DLD1 (cell line): ENCODE results near the gene ZNF778.

Experiments
- in situ Hi-C: cut with HindIII; loops from 2 replicates; pipeline ENCODE4 v1.10.0; 2017; ENCODE audit warnings: low sequenced_read_pairs

ZNF778 gene

DNA sequence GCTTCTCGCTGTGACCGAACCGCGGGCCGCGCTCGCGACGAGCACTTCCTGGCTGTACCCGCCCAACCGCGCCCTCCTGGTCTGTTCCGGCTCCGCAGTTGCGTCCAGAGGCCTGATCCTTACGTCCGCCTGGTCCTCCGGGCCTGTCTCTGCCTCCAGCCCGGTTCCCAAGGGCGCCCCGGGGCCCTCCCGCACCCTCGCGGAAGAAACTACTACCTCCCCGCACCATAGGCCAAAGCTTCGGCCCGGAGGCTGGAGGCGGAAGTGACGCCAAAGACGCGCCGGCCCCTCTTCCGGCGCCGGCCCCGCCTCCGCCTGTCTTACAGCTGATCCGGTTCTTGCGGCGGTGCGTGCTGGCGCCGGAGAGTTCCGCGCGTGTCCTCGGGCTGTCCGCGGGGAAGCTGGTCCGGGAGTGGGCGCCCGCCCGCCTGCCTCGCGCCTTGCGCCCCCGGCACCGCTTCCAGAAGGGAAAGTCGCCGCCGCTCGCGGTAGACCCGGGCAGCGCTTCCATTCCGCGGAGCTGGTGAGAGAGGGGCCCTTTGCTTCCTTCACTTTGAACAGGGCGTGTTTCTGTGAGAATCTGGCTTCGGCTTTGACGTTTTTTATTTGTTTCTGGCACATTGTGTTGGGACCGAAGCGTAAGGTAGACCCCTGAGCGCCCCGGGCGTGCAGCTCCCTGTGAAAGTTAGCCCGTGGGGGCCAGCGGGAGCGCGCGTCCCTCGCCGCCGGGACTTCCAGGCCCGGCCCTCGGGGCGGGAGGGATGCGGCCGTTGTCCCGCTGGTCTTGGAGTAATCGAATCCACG lies at the start of gene ZNF778:
ZNF778 (plus strand) TSS at position 316 of the 804 bp plus-strand sequence. CDS start 3,425 bp downstream, outside the sequence.
- in situ Hi-C loops: no loop called here

DNA sequence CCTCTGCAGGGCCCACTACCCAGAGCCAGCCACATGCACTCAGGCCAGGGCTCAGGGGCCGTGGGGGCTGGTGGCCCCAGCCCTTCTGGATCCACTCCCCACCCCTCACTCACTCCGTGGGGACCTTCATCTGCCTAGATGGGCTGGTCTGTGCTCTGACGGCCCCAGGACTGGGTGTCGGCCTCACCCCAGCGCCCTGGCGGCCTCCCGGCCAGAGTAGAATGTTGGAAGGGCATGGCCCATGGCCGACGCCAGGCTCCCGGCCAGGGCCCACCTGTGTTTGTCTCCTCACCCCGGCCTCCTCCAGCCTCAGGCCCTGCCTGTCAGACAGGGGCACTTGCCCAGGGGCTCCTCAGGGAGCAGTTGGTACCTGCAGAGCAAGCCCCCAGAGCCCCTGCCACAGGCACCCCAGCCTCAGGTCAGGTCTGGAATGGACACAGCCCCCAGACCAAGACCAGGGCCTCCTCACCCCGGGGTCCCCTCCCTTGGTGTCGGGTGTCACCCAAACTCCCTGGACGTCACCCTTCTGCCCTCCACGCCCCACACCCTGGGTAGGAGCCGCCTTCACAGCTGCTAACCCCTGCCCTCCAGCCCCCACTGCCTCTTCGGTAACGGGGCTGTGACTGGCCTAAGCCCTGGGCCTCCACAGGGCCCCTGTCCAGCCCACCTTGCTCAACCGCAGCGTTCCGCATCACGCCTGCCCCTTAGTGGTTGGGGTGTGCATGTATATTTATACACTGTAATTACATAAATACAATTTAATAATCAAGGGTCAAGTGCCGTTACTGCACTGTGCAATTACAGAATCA lies 48.9 kb upstream of the ZNF778 start:
- in situ Hi-C loops: no loop called here

DNA sequence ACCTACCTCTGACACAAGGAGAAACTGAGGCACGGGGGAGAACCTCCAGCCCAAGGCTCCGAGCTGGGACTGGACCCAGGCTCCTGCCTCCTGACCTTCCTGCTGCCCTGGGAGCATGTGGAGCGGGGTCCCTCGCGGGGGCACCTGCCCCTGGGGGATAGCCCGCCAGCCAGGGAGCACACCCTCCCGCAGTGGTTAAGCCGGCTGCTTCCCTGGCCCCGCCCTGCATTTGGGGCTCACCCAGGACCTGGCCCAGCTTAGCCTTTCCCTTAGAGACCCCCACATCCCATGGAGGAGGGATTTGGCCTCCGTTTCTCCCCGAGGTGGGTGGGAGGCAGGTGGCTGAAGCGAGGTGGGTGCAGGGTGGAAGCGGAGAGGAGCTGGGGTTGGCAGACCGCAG lies 47.7 kb upstream of the ZNF778 start:
- in situ Hi-C loops: no loop called here

DNA sequence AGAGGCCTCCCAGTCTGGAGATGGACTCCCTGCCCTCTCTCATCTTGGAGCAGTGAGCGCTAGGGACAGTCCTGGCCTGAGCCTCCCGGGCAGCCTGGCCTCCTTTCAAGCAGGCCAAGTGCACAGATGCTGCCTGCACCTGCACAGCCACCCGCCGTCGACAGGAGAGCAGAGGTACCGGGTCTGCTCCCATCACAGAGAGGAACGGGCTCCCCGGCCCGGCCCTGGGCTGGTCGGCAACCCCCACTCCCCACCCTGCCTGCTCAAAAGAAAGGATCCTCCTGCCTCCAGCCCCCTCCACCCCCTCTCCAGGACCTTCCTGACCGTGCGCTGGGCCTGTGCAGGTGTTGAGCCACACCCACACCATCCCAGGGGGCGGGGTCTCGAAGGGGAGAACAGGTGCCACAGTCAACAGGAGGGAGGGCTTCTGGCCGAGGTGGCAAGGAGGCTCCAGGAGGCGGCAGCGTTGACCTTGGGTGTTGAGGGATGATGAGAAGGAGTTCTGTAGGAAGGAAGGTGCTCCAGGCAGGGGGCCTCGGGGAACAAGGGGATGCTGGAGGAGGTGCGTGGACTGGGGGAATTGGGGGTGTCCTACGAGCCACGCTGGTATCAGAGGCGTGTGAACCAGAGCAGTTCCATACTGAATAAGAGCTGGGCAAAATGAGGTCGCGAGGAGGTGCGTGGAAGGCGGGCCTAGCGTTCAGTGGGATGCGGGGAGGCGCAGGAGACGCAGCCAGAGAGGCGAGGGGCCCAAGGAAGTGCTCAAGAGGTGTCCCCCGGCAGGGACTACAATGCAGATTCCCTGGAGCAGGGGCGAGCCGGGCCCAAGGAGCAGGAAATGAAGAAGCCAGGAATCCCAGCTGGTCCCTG lies 46.9 kb upstream of the ZNF778 start:
- in situ Hi-C loops: no loop called here

DNA sequence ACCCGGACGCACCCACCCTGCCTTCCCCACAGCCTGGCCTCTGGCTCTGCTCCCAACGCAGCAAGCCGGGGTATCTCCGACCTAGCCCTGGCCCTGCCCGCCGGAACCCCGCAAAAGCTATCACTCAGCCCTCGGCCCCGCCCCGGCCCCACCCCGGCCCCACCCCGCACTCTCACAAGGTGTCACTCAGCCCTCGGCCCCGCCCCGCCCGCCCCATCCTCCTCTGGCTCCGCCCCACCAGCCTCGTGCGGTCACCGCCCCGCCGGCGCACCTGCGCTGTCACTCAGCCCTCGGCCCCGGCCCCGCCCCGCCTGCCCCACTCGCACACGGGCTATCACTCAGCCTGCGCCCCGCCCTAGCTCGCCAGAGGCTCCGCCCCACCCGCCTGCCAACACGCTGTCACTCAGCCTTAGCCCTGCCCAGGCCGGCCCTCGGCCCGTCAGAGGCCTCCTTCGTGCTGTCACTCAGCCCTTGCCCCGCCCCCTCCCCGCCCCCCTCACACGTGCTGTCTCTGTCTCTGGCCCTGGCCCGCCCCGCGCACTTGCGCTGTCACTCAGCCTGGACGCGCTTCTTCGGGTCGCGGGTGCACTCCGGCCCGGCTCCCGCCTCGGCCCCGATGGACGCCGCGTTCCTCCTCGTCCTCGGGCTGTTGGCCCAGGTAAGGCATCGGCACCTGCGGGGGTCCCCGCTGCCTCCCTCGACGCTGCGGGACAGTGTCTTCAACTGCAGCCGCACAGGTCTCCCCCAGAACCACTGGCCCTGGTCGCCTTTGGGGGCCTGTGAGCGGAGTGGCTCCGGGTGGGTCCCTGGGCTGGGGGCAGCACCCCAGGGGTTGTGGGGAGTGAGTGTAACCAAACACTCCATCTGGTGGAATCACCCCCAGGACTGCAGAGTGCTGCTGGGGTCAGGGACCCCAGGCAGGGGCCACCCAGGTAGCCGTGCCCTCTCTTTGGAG lies 46.0 kb upstream of the ZNF778 start, which contains the start of gene CDH15:
CDH15 (plus strand) TSS at position 533 of the 955 bp plus-strand sequence; CDS start at position 617, 84 bp downstream.
- in situ Hi-C loops: no loop called here

DNA sequence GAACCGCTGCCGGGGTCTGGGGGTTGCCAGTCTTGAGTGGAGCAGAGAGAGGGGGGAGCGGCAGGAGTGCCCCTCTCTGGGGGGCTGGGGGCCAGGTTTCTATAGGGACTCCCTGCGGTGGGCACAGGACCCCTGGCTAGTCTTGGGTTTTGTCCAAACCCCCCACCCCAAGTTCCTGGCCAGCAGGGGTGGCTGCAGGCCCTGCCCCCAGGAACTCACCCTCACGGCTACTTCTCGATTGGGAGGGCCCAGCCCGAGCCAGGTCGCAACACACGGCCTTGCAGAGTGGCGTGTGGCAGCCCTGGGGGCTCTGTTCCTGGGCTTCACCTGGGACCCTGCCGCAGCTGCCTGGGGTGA lies 45.4 kb upstream of the ZNF778 start:
- in situ Hi-C loops: no loop called here

DNA sequence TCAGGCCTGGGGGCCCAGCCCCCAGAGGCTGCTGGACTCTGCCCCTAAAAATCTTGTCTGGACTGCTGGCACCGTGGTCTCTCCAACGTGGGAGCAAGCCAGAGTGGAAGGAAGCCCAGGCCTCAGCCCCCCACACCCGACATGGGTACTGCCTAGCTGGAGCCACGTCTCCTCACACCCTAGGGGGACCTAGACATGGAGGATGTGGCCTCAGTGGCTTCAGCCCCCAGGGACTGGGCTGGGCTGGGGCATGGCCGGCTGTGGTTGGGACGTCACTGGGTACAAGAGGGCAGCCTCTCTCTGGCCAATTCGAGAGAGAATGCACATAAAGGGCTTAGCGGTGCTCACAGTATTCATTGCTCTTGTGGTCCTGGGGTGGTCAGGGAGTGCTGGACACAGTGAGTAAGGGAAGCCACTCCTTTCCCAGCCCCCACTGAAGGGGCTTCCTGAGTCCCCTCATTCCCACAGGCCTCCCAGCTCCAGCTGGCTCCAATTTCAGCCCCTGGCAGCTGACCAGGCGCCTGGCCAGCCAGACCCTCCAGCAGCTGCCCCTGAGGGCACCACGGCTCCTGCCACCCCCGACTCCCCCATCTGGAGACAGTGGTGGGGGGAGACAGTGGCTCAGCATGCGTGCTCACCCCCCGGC lies 44.9 kb upstream of the ZNF778 start:
- in situ Hi-C loops: no loop called here

DNA sequence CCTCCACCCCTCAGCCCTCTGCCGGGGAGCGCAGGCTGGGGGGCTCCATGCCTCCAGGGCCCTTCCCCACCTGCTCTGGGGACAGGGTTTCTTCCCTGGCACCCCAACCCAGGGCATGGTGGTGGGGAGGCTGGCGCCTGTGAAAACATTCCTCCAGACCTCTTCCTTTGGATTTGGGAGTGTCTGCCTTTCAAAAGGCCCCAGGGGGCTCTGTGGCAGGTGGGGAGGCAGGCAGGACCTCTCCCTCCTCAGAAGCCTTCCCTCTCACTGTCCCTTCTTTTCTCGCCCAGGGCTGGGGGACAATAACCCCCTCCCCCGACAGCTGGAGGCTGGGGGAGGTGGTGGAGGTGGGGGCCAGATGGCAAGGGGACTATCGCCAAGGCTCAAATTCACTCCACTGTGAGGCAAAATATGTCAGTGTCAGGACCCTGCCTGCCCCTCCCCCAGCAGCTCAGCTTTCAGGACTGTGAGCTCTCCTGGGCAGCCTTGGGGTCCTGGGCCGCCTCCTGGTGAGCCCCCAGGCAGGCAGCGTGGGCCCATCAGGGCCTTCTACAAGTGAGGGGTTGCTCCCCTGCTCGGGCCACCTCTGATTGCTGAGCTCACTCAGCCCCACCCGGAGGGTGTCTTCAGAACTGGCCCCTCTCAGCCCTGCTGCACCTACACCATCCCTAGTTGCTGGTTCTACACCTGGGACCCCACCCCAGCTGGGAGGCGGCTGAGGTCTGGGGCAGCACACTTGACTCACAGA lies 44.2 kb upstream of the ZNF778 start:
- in situ Hi-C loops: no loop called here

DNA sequence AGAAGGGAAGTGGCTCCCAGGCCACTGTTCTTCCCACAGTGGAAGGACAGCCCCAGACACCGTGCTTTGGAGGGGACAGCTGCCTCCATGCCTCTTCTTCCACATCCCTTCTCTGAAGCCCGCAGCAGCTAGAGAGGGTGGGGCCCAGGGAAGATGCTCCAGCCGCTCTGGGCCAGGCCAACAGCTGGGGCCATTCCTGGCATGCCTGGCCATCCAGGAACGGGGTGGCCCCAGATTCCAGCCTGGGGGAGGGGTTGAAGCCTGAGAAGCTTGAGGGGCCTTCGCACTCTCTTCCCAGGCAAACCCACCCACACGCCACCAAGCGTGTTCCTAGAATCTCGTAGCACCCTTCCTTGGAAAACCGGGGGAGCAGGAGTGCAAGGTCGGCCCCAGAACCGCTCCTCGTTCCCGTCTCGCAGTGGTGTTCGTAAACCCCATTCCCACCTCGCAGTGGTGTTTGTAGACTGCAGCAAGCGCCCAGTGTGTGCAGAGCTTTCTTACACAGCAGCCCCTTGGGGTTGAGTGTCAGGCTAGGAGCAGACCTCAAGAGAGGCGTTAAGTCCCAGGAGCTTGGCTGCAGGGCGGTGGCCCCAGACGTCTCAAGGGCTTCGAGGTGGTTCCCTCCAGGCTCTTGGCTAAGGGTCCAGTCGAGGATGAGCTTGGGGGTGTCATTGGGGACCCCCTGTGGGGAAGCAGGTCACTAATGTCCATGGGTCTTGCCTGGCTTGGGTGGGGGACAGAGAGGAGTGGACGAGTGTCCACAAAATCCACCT lies 43.3 kb upstream of the ZNF778 start:
- in situ Hi-C loops: no loop called here

DNA sequence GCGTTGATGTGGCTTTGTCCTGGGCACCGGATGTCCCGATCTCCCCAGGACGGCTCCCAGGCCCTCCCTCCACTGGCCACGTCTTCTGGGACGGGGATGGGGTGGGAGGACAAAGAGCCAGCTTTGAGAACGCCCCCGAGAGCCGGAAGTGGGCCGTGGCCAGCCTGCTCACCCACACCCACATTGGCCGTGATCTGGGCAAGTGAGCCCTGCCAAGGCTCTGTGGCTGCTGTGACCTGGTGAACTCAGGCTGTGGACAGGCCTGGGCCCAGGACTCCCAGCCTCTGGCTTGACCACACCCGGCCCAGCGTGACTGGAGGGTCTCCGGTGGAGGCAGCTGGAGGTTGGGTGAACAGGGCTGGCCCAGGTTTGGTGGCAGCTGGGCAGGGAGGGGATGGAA lies 42.6 kb upstream of the ZNF778 start:
- in situ Hi-C loops: no loop called here

DNA sequence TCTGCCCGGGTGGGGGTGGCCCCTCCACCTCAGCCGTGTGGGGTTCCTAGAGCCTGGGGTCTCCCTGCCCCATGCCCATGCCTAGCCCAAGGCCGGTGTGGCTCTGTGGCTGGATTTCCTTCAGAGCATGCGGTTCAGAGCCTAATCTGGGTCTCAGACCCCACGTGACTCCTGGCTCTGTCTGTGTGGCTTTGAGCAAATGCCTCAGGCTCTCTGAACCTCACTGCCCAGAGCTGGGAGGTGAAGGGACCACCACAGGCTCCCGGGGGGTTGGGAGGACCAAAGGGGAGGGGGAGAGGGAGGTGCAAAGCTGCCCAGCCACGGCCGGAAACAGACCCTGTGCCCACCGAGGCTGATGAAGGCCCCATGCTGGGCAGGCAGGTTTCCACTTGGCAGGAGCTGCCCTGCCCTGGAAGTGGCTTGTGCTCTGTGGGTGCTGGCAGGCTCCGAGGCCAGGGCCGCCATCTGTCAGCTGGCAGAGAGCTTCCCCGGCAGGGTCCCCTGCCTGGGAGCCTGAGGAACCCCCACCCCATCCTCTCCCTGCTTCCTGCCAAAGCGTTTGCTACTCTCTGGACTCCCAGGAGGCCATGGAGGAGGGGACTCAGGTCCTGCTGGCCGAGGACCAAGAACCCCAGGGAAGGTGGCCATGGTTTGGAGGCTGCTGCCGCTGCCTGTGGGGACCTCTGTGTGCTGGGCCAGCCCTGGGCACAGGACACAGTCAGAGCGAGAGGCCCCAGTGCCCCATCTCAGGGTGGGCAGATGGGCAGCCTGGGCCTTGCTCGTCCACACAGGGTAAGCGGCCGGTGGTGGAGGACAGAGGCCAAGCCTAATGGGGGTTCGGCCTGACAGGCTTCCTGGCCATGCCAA lies 42.0 kb upstream of the ZNF778 start:
- in situ Hi-C loops: no loop called here

DNA sequence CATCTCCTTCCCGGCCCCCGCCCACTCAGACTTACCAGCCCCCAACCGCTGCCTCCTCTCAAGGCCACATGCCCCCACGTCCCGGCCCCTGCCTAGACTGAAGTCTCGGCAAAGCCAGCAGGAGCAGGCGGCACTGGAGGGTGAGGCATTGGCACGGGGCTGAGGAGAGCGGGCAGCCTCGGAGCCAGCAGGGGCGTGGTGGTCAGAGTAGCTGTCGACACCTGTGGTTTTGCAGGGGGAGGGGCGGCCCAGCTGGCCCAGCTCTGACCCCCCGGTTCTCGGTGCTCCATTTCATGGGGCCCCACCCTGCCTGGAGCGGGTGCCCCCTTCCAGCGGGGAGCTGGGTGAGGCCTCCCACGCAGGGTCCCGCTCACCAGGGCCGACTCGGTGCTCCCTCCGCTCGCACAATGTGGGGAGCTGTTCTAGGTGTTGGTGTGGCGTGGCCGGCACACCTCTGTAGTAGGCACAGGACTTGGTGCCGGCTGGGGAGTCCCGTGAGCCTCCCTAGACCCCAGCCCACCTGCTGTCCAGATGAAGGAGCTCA lies 41.3 kb upstream of the ZNF778 start:
- in situ Hi-C loops: no loop called here

DNA sequence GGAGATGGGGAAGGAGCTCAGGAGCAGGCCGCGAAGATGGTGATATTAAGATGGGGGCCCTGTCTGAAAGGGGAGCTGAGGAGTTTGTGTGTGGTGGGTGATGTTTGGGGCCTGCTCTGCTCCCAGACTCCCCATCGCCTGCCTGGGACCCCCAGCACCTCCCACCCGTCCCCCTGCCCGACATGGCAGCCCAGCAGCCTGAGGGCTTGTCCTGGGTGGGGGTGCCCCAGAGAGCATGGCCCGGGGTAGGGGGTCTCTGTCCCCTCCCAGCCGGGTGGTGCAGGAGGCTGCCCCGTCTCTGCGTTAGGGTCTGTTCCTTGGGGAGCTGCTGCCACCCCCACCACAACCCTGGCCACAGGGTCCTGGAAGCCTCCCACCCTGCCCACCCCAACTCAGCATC lies 40.8 kb upstream of the ZNF778 start:
- in situ Hi-C loops: no loop called here

DNA sequence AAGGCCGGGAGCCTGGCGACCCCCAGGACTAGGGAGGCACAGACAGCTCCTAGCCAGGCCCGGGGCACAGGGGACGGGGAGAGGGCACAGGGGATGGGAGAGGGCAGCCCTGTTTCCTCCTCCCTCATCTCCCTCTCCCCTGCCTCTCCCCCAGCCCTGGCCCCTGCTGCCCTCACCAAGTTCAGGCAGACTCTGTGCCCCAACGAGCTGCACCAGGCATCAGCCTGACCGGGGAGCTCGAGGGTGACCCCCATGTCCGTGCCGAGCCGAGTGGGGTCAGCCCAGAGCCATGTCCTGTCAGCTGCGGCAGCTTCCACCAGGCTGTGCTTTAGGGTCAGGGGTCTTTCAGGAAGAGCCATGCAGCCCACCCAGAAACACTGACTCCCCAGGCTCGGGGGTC lies 40.0 kb upstream of the ZNF778 start:
- in situ Hi-C loops: no loop called here

DNA sequence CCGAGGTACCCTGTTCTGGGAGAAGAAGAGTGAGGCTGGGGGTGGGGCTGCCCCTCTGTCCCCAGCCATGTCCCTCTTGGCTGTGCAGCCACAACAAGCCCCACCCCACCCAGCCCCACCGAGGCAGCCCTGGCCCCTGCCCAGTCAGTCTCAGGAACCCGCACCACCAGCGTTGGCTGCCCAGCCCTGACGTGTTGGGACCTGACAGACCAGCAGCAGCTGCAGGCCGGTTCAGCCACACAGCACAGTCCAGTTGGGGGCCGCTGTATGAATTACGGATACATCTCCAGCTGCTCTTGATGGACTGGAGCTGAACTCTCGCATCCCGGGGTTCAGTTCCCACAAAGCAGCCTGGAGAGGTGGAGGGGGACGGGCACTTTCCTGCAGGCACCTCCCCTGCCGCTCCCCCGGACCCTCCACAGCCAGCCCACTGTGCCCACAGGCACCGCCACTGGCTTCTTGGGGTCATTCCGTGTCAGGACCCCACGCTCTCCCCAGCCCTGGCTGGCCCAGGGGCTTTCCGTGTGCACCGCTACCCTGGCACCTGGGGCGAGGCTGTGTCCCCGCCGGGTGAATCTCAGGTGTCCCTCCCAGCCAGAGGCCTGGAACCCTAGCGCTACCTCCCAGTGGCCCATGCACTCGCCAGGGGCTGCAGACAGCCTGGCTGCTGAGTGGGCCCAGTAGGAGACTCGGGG lies 38.9 kb upstream of the ZNF778 start:
- in situ Hi-C loops: no loop called here

DNA sequence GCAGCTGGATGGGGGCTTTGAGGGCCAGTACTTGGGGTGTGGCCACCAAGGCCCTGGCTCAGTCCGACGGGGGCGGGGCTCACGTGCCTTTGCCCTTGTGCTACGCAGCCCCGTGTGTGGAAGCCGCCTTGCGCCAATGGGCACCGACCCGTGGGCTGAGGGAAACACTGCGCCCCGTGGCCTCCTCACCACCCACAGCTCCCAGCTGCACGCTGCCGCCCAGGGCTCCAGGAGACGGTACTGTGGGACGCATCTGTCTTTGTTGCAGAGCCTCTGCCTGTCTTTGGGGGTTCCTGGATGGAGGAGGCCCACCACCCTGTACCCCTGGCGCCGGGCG lies 38.4 kb upstream of the ZNF778 start:
- in situ Hi-C loops: no loop called here
